ENCODE data around the gene CEBPE.

The CEBPE gene

DNA sequence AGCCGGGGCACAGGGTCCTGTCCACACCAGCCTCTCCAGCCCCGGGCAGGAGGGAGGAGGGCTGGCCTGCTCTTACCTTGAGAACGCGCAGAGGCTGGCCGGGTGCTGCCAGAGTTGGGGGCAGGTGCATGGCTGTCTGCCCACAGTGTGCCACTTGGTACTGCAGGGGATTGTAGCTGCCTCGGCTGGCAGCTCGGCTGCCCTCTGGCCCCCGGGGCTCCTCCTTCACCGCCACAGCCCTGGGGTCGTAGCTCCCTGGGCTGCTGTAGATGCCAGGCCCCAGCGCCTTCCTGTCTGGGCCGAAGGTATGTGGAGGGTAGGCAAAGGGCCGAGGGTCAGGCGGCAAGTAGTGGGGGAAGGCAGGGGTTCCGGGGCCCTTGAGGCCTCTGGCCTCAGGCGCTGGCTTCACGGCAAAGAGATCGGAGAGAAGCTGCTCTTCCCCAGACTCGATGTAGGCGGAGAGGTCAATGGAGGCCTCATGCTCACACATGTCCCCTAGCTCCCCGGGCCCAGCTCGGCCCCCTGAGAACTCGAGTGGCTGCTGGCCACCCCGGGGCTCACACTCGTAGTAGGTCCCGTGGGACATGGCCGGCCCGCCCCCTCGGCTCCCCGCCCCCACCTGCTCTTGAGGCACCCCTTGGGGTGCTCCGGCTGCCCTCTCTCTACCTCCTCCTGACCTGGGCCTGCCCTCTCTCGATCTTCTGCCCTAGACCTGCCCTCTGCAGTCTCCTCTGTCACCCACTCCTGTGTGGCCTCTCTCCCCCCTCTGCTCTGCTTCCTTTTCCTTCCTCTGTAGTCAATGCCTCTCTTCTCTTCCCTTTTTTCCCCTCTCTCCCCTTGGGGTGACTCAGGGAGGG, at the start of gene CEBPE:
Gene CEBPE, minus strand, starts transcription at position 750 of the 857 bp plus-strand sequence. Its CDS starts 164 bp downstream, at position 586.
- DNase-seq (ENCODE audit: low read depth), result no peak

DNA sequence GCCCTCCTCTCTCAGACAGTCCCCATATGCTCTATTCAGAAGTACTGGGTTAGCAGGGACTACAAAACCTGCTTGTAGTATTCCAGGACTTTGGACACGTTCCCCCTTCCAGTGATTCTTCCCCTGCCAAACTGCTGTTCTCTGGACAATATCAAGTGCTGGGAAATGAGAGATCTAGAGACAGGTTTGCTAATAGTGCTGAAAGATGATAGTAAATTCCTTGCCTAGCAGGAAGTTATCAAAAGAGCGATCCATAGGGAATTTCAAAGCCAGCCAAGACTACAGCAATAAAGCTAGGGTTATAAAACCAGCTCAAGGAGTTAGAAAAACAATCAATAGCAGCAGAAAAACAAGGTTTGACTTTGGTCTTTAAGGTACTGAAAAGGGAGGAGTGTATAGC, 49.2 kb upstream of the CEBPE start:
- no peak for DNase-seq (ENCODE audit: low read depth)

DNA sequence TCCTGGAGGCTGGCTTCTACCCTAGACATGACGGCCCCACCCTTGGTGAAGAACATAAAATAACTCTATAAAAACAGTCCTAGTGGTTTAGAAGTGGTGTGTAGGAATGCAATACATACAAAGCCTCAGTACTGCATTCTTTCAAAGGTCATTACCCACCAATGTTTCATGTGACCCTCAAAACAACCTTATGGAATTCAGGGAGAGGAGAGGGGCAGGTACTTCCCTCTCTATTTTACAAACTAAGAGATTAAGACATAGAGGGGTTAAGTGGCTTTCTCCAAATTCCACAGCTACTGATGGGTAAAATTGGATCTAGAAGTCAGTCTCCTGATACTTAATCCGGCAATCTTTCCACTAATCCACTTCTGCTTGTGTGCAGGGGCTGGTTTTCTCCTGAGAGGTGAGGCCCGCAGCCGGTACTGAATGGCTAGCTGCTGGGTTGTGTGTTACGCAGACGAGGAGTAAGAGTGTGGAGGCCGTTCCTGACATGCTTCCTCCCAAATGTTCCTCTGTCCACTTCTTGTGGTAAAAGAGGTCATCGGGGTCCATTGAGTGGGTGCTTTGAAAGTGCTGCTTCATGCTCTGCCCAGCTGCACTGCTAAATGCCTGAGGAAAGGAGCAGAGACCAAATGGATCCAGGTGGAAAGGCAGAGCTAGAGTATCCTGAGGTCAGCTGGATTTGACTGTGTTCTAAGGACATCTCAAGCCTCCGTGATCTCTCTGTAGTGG, 48.2 kb upstream of the CEBPE start:
- DNase-seq (ENCODE audit: low read depth), result no peak

DNA sequence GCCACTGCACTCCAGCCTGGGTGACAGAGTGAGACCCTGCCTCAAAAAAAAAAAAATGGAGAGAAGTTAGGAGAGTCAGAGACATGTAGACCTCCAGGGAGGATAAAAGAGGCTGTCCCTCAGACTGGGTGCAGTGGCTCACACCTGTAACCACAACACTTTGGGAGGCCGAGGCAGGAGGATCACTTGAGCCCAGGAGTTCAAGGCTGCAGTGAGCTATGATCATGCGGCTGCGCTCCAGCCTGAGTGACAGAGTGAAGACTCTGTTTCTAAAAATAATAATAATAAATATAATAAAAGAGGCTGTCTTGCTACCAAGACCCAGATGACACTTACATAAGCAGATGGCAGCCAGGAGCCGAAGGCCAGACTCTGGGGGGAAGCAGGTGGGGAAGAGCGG, 45.9 kb upstream of the CEBPE start:
- no peak for DNase-seq (ENCODE audit: low read depth)

DNA sequence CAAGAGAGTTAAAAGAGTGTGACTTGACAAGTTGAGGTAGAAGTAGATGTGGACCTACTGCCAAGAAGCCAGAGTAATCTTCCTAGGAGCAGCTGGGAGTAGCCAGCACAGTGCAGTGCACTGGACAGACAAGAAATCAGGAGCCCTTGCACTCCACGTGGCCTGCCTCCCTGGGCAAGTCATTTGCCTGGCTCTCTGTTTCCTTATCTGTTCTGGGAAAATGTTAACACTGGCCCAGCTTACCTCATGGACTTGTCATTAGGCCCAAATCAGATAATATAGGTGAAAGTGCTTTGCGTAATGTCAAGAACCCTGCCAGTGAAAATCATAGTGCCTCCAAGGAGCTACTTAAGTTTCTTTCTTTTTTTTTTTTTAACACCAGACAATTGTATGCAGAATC, 45.2 kb upstream of the CEBPE start:
- DNase-seq (ENCODE audit: low read depth), result no peak

DNA sequence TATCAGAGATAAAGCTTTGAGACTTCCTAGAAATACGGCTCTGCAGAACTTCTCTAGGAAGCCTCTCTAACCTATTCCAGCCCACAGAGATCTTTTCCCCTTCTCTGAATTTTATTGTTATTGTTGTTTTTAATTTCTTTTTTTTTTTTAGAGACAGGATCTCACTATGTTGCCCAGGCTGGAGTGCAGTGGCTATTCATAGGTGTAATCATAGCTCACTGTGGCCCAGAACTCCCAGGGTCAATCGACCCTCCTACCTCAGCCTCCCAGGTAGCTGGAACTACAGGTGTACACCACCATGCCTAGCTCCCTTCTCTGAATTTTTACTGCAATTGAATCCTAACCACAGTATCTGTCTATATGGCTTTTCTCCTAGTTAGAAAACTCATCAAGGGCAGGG, 44.8 kb upstream of the CEBPE start:
- DNase-seq (ENCODE audit: low read depth), result no peak

DNA sequence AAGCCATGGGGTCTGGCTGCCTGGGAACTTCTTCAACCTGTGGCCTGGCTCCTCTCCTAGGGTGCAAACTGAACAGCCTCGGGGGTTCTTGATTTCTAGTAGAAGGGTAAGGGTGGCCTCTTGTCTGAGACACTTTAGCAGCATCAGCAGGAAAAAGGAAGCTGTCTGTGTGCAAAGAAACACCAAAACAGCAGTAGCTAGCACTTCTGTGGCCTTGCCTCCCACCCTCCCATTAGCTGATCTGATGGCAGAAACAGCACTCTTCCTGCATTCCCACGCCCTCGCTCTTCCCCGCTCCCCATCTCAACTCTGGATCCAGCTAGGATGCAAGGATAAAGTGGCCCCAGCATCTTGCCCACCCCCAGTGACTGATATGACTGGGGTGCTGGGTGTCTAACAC, 43.7 kb upstream of the CEBPE start:
- no peak for DNase-seq (ENCODE audit: low read depth)

DNA sequence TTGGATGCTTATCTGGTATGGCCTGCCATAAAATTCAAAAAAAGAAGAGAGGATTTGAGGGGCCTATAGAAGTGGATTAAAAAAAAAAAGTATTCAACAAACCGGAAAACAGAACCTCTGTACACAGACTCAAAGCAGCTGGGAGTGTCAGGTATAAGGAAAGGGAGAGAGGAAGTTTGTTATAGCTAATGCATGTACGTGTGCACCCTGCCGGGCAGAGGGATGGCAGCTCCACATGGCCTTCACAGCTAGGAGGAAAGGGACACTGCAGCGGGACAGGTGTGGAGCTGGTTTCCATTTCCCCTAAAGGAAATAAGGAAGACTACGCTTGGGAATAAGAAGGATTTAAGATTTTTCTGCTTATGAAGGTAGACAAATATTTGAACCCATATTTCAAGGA, 43.0 kb upstream of the CEBPE start:
- DNase-seq (ENCODE audit: low read depth), result no peak

DNA sequence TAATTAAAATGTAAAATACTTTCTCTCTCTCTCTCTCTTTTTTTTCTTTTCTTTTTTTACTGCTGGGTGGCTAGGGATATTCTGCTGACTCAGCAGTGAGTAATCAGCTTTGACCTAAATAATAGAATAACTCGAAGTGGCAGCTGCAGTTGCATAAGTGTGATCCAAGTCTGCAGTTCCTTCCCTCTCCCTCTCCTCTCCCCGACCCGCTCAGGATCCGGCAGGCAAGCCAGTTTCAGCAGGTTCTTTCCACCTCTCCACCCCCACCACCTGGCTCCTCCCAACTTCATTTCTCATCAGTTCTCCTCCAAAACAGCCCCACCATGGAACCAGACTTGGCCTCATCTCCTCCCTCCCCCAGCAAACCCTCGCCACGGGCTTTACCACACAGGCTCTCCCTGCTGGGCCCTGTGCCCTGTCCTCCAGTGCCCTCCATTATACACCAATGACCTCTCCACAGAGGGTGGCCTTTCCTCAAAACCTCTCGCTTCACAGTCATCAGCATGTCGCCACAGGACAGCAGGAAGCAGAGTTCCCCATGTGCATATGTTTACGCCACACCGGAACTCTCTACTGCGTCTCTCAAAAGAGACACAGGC, 42.0 kb upstream of the CEBPE start:
- peak; percentile 55 for DNase-seq (ENCODE audit: low read depth)

DNA sequence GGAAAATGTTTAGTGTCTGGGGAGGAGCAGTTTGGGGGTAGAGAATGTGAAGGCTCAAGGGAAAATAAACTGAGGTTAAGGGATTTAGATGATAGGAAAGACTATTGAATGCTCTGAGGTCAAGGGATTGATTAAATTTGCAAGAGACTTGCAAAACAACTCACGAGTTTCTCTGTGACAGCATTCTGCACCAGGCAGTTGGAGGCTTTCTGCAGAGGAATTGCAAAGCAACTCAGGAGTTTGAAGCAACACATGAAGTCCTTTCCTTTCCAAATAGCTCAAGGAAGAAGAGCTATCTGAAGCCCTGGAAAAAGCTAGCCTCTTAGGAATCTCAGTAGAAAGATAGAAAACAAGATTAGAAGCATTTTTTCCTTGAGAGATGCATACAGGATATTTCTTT, 40.5 kb upstream of the CEBPE start:
- DNase-seq (ENCODE audit: low read depth), result no peak

DNA sequence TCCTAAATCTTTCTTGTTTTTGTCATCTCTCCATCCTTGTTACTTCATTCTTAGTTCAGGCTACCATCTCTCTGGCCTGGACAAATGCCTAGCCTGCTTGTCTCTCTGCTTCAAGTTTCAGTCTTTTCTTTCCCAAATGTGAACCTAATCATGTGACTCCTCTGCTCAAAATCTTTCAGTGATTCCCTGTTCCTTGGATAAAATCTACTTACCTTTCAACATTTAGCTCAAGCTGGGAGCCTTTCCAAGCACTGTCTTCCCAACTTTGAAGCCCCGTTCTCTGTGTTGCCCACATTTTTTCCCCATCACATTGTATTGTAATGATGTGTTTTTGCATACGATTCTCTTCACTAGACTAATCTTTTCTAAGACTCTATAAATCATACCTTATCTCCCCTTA, 39.7 kb upstream of the CEBPE start:
- no peak for DNase-seq (ENCODE audit: low read depth)

DNA sequence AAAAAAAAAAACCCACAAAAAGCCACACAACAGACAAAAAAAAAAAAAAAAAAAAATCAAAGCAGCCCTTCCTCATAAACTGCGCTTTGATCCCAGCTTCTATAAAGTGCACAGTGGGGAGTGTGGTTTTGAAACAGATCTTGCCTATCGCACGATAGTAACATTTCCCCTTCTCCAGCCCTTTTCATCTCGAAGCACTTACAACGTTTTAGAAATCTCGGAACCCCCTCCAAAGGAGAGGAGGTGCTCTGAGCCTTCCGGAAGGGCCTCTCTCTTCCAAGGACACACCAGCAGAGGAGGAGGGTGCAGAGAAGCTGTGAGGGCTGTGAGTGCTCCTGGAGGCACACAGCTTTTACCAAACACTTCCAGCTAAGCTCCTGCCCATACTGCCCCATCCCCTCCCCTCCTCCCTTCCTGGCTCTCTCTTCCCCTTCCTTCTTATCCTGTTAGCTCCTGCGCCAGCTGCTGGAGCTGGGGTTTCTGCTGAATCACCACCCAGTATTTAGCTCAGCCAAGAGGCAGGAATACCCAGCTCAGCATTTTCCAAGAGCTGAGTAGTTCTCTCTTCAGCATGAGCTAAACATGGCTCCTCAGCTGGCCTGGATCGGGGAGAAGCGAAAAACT, 36.0 kb upstream of the CEBPE start:
- peak; percentile 69 for DNase-seq (ENCODE audit: low read depth)

DNA sequence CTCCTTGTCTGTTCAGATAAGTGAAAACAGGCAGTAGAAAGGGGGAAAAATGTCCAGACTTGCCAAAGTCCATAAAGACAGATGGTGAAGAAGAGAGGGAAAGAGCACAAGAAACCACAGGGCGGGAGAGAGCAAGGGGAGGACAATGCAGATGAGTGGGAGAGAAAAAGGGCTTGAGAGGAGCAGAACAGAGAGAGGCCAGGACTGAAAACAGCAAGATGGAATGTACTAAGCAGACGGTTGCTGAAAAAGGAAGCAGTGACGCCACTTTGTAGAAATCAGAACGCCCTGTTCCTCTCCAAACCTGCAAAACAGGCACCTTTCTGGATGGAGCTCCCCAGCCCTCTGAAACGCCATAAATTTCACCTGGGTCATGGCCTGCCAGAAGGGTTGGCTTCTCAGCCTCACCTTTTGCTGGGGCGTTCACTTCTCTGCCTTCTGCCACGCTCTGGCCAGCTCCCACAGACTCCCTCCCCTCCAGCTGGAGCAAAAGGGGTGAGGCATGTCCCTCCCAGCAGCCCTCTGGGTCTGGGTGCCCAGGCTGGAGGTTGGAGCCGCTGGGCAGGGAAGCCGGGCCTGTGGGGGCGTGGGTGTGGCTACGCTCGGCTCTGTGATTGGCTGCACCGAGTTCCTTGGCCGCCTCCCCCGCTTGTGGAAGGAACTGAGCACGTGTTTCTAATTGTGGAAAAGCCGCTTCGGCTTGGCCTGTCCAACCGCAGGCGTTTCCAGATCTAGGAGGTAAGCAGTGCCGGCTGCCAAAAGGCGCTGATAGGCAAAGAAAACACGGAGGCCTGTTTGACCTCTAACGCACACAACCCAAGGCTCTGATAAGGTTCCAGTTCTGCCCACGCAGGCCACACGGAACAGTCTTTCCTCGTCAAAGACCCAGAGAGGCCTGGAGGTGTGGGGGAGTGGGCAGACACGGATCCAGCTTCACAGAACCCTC, 35.1 kb upstream of the CEBPE start:
- peak; percentile 42 for DNase-seq (ENCODE audit: low read depth)

DNA sequence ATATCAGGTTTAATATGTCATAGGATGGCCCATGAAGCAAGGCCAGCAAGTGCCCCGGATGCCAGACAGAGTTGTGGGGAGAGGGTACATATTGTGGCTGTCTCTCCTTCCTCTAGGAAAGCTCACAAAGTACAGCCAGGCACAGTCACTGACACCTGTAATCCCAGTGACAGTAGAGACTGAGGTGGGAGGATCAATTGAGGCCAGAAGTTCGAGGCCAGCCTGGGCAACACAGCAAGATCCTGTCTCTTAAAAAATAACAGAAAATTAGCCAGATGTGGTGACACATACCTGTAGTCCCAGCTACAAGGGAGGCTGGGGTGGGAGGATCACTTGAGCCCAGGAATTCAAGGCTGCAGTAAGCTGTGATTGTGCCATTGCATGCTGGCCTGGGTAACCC, 32.3 kb upstream of the CEBPE start:
- no peak for DNase-seq (ENCODE audit: low read depth)

DNA sequence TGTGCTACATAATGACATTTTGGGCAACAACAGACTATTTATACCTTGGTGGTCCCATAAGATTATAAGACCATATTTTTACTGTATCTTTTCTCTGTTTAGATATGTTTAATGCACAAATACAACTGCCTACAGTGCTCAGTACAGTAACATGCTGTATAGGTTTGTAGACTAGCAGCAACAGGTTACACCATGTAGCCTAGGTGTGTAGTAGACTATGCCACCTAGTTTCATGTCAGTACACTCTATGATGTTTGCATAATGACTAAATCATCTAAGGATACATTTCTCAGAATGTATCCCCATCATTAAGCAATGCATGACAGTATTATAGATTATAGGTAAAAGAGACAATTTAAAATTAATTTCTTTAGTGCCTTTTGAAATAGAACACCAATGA, 30.7 kb upstream of the CEBPE start:
- no peak for DNase-seq (ENCODE audit: low read depth)

DNA sequence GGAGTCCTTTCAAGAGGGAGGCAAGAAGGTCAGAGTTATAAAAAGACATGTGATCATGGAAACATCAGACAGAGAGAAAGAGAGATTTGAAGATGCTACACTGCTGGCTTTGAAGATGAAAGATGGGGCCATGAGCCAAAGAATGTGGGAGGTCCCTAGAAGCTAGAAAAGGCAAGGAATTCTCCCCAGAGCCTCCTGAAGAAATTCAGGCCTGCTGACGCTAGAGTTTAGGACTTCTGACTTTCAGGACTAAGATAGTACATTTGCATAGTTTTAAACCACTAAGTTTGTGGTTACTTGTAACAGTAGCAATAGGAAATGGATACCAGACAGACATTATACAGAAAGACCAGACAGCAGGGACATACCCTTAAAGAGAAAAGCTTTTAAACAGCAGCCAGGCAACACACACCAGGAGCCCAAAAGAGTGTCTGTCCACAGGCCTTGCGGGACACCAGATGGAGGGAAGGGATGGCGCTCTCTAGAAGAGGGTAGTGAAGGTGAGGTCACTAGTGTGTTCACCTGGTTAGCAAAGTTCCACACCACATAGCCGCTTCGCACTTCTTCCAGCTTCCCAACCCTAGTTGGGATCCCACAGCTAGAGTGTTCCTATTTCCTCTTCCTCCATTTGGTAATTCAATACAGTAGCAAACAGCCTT, 29.7 kb upstream of the CEBPE start:
- no peak for DNase-seq (ENCODE audit: low read depth)

DNA sequence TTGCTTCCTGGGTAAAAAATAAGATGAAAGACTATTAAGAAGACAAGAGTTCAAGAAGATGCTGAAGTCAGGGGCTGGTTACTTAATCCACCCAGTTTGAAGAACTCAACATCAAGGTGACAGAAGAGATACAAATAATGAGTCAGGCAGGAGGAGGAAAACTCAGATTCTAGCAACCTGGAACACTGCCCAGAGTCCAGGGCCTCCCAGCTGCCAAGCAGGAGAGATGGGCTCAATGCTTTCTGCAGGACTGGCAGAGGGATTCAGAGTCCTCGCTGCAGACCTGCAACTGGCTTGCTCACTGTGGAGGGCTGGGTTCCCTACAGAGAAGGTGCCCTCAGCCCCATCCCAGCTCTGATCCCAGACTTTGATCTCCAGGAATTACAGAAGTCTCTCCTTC, 28.6 kb upstream of the CEBPE start:
- no peak for DNase-seq (ENCODE audit: low read depth)

DNA sequence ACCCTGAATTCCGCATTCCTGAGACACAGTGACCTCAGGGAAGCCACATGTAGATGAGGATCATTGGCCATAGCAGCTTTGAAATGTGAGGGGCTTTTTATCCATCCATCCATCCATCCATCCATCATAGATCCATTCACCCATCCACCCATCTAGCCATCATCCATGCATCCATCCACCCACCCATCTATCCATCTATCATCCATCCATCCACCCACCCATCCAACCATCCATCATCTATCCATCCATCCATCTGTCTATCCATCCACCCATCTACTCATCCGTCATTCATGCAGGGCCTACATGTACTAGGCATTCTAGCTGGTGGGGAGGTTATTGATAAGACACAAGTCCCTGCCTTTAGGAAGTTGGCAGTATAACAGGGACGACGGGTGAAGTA, 27.9 kb upstream of the CEBPE start:
- no peak for DNase-seq (ENCODE audit: low read depth)

DNA sequence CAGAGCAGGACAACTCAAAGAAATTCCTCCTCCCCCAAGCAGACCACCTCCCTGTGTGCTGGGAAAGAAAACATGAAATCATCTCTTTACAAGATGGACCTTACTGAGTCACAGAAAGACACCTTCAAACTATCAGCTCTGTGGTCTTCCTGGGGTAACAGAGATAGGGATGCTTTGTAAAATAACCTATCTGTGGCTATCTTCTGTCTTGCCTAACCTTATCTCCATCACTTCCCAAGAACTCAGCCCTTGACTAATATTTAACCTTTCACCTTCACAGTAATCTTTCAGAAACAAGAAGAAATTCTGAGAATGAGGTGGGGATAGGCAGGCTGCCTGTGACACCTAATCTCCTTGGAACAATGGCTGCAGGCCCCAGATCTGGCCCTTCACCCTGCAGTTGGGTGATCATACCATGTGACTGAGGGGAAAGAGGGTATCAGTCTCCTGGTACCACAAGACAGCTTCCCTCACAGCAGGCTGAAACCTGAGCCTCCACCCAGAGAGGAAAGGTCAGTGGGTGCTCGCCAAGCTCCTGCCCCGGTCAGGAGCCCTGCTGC, 27.4 kb upstream of the CEBPE start:
- DNase-seq (ENCODE audit: low read depth), result no peak

DNA sequence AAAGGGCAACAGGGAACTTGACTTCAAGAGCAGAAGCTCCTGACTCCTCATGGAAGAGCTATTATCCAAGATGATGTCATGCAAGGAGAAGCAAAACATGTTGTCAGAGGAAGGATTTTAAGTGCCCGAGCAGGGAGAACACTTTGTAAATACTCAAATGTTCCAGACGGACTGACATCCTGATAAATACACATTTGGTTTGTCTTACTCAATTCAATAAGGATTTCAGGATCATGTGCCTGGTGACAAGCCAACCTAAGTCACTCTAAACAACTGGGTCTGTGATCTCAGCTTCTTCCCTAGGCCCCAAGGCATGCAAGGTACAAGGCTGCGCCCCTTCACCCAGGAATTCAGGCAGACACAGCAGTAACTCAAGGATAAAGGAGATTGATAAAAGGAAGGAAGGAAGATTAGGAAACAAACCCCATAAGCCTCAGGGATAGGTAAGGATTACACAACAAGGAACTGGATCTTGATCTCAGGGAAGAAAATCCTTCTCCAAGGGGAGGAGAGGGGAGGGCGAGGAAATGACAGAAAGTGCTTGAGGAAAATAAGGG, 26.8 kb upstream of the CEBPE start:
- no peak for DNase-seq (ENCODE audit: low read depth)
